Colonic mucosa (tissue), 4 donors: ENCODE data around the gene CCDC102B. TPM values are rescaled to one million over a fixed set of nuclear protein-coding genes. Genes with fewer than 3 reads are reported as not detected.

Experiments
- DNase-seq: peaks from one replicate; pipeline ENCODE4 v3.0.0-alpha.2; 2020
- H3K27ac ChIP-seq: fragments of 200-600 bp; one replicate; pipeline ENCODE4 v1.8.0; 2021
- H3K27me3 ChIP-seq: fragments of 200-600 bp; one replicate; pipeline ENCODE4 v1.8.0; 2021
- H3K36me3 ChIP-seq: fragments of 200-600 bp; one replicate; pipeline ENCODE4 v1.8.0; 2021
- H3K4me1 ChIP-seq: fragments of 200-600 bp; one replicate; pipeline ENCODE4 v1.8.0; 2021; ENCODE audit warnings: mild to moderate bottlenecking
- H3K4me3 ChIP-seq: fragments of 200-600 bp; one replicate; pipeline ENCODE4 v1.8.0; 2021
- H3K9ac ChIP-seq, 2 donors: one replicate each; pipeline ENCODE4 v1.7.0; 2013; ENCODE audit warnings: control low read depth in 2 of 2, low read depth in 2 of 2, low read length in 2 of 2
- H3K9me3 ChIP-seq: fragments of 200-600 bp; one replicate; pipeline ENCODE4 v1.8.0; 2021
- intact Hi-C: fragments of 100-400 bp; cut with DNase I; formaldehyde crosslinking; loops from one replicate; pipeline ENCODE4 v1.14.1; 2022
- total RNA-seq, 2 donors: library from RNA; stranded (reverse); fragmentation: NEBNext Ultra II Directional in 1 of 2; extraction: Animal tissue kit (Norgen Biotek cat#: 25700) in 1 of 2; gene quantifications; one replicate each; pipeline ENCODE4 v1.2.1, GENCODE V29; 2021
- TF ChIP-seq, protein P1 (sequence below): fragments of 200-600 bp; IDR thresholded peaks from one replicate; pipeline ENCODE4 v1.8.0; 2022; ENCODE audit warnings: antibody characterized with exemption, mild to moderate bottlenecking
- donor health status: healthy.
- donor health status: DM: no; HTN: no; CAD: no.
- donor health status: DM: no; HTN: no; CAD: no.

The CCDC102B gene
- total RNA-seq, 2 donors from 2014 or later: 1.7 to 3.3 TPM

DNA sequence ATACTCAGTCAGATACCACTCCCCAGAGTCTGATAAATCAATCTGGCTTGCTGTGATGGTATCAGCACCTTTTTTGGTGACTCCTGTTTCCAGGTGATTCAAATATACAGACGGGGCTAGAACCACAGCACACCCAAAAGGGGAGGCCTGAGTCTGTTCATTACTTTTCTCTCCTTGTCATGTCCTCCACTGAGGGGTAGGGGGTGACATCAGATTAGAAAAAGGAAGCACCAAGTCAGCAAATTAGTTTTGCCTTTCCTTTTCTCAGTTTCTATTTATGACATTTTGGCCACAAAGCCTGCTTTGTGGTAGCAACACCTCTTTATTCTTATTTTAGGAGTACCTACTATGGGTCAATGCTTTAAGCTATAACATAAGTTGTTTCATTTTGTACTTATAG, 127.4 kb downstream of the CCDC102B start:
- Histone ChIP-seq H3K27me3 (no peaks in the 10 kb centered on the region), H3K9me3 (no peaks in the 10 kb centered on the region), H3K9ac (no peak overlapping the region), H3K4me3 (no peak overlapping the region), H3K4me1 (no peaks in the 10 kb centered on the region), H3K27ac (no peak overlapping the region), H3K36me3 (no peaks in the 10 kb centered on the region)
- TF ChIP-seq, protein P1, sequence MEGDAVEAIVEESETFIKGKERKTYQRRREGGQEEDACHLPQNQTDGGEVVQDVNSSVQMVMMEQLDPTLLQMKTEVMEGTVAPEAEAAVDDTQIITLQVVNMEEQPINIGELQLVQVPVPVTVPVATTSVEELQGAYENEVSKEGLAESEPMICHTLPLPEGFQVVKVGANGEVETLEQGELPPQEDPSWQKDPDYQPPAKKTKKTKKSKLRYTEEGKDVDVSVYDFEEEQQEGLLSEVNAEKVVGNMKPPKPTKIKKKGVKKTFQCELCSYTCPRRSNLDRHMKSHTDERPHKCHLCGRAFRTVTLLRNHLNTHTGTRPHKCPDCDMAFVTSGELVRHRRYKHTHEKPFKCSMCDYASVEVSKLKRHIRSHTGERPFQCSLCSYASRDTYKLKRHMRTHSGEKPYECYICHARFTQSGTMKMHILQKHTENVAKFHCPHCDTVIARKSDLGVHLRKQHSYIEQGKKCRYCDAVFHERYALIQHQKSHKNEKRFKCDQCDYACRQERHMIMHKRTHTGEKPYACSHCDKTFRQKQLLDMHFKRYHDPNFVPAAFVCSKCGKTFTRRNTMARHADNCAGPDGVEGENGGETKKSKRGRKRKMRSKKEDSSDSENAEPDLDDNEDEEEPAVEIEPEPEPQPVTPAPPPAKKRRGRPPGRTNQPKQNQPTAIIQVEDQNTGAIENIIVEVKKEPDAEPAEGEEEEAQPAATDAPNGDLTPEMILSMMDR: no peak
- DNase-seq: no peak
- intact Hi-C loops: no loop called here

DNA sequence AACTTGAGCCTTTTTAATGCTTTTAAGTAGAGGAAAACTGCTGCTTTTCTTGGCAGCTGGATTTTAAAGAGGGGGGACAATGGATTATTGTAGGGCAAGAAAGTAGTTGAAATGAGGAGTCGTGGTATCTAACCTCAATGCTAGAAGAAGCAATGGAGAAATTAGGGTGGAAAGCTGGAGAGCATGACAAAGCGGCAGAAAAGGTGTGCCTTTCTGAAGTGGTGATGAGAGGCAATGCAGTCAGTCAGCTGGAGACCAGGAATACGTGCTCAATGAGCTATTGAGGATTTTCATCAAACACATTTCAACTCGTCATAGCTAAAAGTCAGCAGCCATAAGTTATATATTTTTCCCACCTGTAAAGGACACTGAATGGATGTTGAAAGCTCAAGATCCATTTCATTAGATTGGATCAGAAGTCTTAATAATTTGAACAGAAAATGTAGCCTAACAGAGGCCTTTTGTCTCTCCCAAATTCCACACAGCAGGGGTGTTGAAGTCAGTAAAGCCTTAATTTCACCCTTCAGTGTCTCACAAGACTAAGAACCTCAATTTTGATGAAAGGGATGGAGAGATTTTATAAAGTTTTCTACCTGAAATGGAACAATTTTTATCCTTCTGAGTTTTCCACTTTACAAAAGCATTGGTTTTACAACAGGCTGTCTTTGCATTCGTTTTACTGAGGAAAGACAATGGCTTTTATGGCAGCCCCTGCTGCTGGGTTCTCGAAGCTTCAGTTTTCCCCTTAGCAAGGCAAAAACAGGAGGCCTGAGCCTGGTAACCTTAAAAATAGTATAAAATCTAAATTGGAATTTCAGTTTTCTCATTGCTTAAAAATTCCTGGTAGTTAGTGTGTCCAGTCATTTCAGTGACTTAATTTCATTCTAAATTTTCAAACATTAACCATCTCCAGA, 131.1 kb downstream of the CCDC102B start:
- TF ChIP-seq, protein P1: no peak
- no peaks in the 10 kb centered on the region for H3K27me3 ChIP-seq
- no peaks in the 10 kb centered on the region for H3K9me3 ChIP-seq
- intact Hi-C loops: no loop called here
- no peaks in the 10 kb centered on the region for H3K36me3 ChIP-seq
- no peak overlapping the region for H3K9ac ChIP-seq
- no peak for DNase-seq
- H3K27ac ChIP-seq: no peak overlapping the region
- H3K4me1 ChIP-seq: no peaks in the 10 kb centered on the region
- H3K4me3 ChIP-seq: no peak overlapping the region

DNA sequence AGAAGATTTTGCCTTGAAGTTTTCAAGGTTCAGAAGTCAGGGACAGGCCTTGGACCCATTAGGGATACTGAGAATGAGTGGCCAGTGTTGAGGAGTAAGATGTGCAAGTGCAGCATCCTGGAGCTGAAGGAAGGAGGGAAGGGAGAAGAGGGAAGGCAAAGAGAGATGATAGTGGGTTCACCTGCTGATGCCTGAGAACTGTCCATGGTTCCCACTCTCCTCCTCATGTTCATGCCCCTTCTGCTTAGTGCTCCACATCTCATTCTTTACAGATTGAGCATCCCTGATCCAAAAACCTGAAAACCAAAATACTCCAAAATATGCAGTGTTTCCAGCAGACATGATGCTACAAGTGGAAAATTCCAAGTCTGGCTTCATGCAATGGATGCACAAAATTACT, 137.8 kb downstream of the CCDC102B start:
- no peaks in the 10 kb centered on the region for H3K4me1 ChIP-seq
- no peak overlapping the region for H3K4me3 ChIP-seq
- TF ChIP-seq, protein P1: no peak
- DNase-seq: no peak
- H3K27me3 ChIP-seq: no peaks in the 10 kb centered on the region
- H3K36me3 ChIP-seq: no peaks in the 10 kb centered on the region
- H3K27ac ChIP-seq: no peak overlapping the region
- no peak overlapping the region for H3K9ac ChIP-seq
- intact Hi-C loops: no loop called here
- no peaks in the 10 kb centered on the region for H3K9me3 ChIP-seq

DNA sequence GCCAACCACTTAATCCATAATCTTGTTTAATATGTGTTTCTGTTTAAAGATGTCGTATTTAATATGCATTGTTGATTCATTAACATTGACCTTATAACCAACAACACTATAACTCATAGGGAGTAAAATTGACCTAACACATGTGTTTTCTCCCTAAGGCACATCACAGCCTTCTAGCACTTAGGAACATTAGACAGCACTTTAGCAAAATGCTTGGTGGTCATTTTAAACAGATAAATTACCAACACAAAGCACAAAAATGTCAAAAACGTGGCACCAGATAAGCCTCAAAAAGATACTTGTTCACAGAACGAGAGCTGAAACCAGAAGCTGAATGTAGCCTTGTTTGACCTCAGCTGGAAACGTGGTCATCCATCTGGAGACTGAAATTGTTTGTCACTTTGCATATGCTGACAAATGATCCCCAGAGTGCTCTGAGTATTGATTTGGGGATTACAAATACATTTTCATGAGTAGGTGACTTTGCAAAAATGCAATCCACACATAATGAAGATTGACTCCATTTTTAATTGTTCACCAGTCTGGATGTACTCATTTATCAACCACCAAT, 139.2 kb downstream of the CCDC102B start:
- no peak overlapping the region for H3K4me3 ChIP-seq
- H3K9me3 ChIP-seq: no peaks in the 10 kb centered on the region
- H3K27me3 ChIP-seq: no peaks in the 10 kb centered on the region
- DNase-seq: no peak
- H3K27ac ChIP-seq: no peak overlapping the region
- intact Hi-C loops: no loop called here
- no peaks in the 10 kb centered on the region for H3K4me1 ChIP-seq
- H3K36me3 ChIP-seq: no peaks in the 10 kb centered on the region
- TF ChIP-seq, protein P1: no peak
- no peak overlapping the region for H3K9ac ChIP-seq

GRCh38 chr18:68940039-68940438, 142.2 kb downstream of the CCDC102B start:
- H3K4me3 ChIP-seq: no peak overlapping the region
- TF ChIP-seq, protein P1: no peak
- DNase-seq: no peak
- H3K9ac ChIP-seq: no peak overlapping the region
- H3K9me3 ChIP-seq: no peaks in the 10 kb centered on the region
- H3K36me3 ChIP-seq: no peaks in the 10 kb centered on the region
- H3K4me1 ChIP-seq: no peaks in the 10 kb centered on the region
- no peaks in the 10 kb centered on the region for H3K27me3 ChIP-seq
- intact Hi-C loops: no loop called here
- H3K27ac ChIP-seq: no peak overlapping the region
